ENCODE results near the gene TMUB1. TPM values are rescaled to one million over a fixed set of nuclear protein-coding genes. Genes with fewer than 3 reads are reported as not detected.

Gene TMUB1
- total RNA-seq, 2 experiments from 2014 or later = 56.0 to 59.6 TPM

GRCh38 chr7:151100921-151101320 is 17.6 kb upstream of the TMUB1 start:
- Histone ChIP-seq H3K27ac (ENCODE audit: low read depth, low read length, poor library complexity, severe bottlenecking) (no peak overlapping the region), H3K4me3 (ENCODE audit: low read depth, low read length, poor library complexity, severe bottlenecking) (no peak overlapping the region), H3K79me2 (ENCODE audit: insufficient read depth, low read depth, low read length) (no peaks in the 10 kb centered on the region), H3K9me2 (ENCODE audit: insufficient read depth, low read length) (no peaks in the 10 kb centered on the region), H3K9me3 (ENCODE audit: low read length) (no peaks in the 10 kb centered on the region), H3K4me2 (ENCODE audit: low read length) (no peak overlapping the region), H3K36me3 (ENCODE audit: insufficient read depth, low read length) (no peaks in the 10 kb centered on the region), H4K20me1 (ENCODE audit: insufficient read depth, low read length) (no peaks in the 10 kb centered on the region; the same call in 1 of the 2 replicates), H3K4me1 (ENCODE audit: insufficient read depth, low read length, poor library complexity, severe bottlenecking) (peaks cover 3% of the 10 kb centered on the region), H2AFZ (ENCODE audit: low read length) (no peak overlapping the region)
- no peak for DNase-seq (ENCODE audit: low spot score)
- POLR2A ChIA-PET = no interaction called here
- TF ChIP-seq EZH2phosphoT487 (IDR thresholded peaks at IDR 0.05; ENCODE audit: borderline replicate concordance, low read depth, low read length) (no peak), CTCF (conservative IDR thresholded peaks at IDR 0.05; ENCODE audit: low read length) (no peak)
- intact Hi-C loops (cut with micrococcal nuclease; ENCODE audit: unreplicated experiment) = no loop called here
- BruUV-seq (replicated peaks) = no TSS peak
- CTCF ChIA-PET (ENCODE audit: unreplicated experiment) = no interaction called here

- Histone ChIP-seq H3K36me3 (ENCODE audit: insufficient read depth, low read length) (no peaks in the 10 kb centered on the region), H3K4me2 (ENCODE audit: low read length) (no peak overlapping the region), H3K9me3 (ENCODE audit: low read length) (no peaks in the 10 kb centered on the region), H3K27ac (ENCODE audit: low read depth, low read length, poor library complexity, severe bottlenecking) (no peak overlapping the region), H3K9me2 (ENCODE audit: insufficient read depth, low read length) (no peaks in the 10 kb centered on the region), H3K4me1 (ENCODE audit: insufficient read depth, low read length, poor library complexity, severe bottlenecking) (peaks cover 3% of the 10 kb centered on the region), H4K20me1 (ENCODE audit: insufficient read depth, low read length) (no peaks in the 10 kb centered on the region), H3K4me3 (ENCODE audit: low read depth, low read length, poor library complexity, severe bottlenecking) (no peak overlapping the region), H3K79me2 (ENCODE audit: insufficient read depth, low read depth, low read length) (no peaks in the 10 kb centered on the region), H2AFZ (ENCODE audit: low read length) (no peak overlapping the region)
- no peak for DNase-seq (ENCODE audit: low spot score)
- intact Hi-C loops (cut with micrococcal nuclease; ENCODE audit: unreplicated experiment) = loop anchor here (10.0 kb wide), 1 partner anchor 55 kb away; no protein-coding TSS in a partner anchor
- POLR2A ChIA-PET = no interaction called here
- no TSS peak for BruUV-seq (replicated peaks)
- CTCF ChIA-PET (ENCODE audit: unreplicated experiment) = no interaction called here
- TF ChIP-seq EZH2phosphoT487 (IDR thresholded peaks at IDR 0.05; ENCODE audit: borderline replicate concordance, low read depth, low read length) (no peak), CTCF (conservative IDR thresholded peaks at IDR 0.05; ENCODE audit: low read length) (no peak)
Observed at GRCh38 chr7:151099486-151100211, 16.4 kb upstream of the TMUB1 start.

- CTCF ChIA-PET (ENCODE audit: unreplicated experiment) = no interaction called here
- intact Hi-C loops (cut with micrococcal nuclease; ENCODE audit: unreplicated experiment) = loop anchor here (10.0 kb wide), 1 partner anchor 59 kb away; no protein-coding TSS in a partner anchor
- DNase-seq (ENCODE audit: low spot score) = no peak
- no peak overlapping the region for H2AFZ ChIP-seq (ENCODE audit: low read length)
- no peak overlapping the region for H3K27ac ChIP-seq (ENCODE audit: low read depth, low read length, poor library complexity, severe bottlenecking)
- H3K4me1 ChIP-seq (ENCODE audit: insufficient read depth, low read length, poor library complexity, severe bottlenecking) = peaks cover 3% of the 10 kb centered on the region
- H3K9me3 ChIP-seq (ENCODE audit: low read length) = no peaks in the 10 kb centered on the region
- TF ChIP-seq CTCF (conservative IDR thresholded peaks at IDR 0.05; ENCODE audit: low read length) (no peak), EZH2phosphoT487 (IDR thresholded peaks at IDR 0.05; ENCODE audit: borderline replicate concordance, low read depth, low read length) (no peak)
- no peaks in the 10 kb centered on the region for H3K9me2 ChIP-seq (ENCODE audit: insufficient read depth, low read length)
- H3K4me2 ChIP-seq (ENCODE audit: low read length) = no peak overlapping the region
- no TSS peak for BruUV-seq (replicated peaks)
- no peaks in the 10 kb centered on the region for H4K20me1 ChIP-seq (ENCODE audit: insufficient read depth, low read length)
- no peak overlapping the region for H3K4me3 ChIP-seq (ENCODE audit: low read depth, low read length, poor library complexity, severe bottlenecking)
- H3K36me3 ChIP-seq (ENCODE audit: insufficient read depth, low read length) = no peaks in the 10 kb centered on the region
- POLR2A ChIA-PET = interaction anchor here (0.8 kb wide), 1 partner anchor 173 kb away, joined by 5 read pairs; no protein-coding TSS in a partner anchor
- no peaks in the 10 kb centered on the region for H3K79me2 ChIP-seq (ENCODE audit: insufficient read depth, low read depth, low read length)
Observed at GRCh38 chr7:151095828-151096475, 12.7 kb upstream of the TMUB1 start.

Measured in OCI-LY7 (cell line).